K562 (cell line): ENCODE data around the gene CC2D1A. TPM values are rescaled to one million over a fixed set of nuclear protein-coding genes. Genes with fewer than 3 reads are reported as not detected.

Experiments used
- DACH1 ChIP-seq: fragments of 450-650 bp; IDR thresholded peaks from 2 replicates; pipeline ENCODE4 v1.6.1; 2018; ENCODE audit not compliant: partially characterized antibody
- POLR2G ChIP-seq: fragments of 200-400 bp; formaldehyde crosslinking; IDR thresholded peaks from 2 replicates; pipeline ENCODE4 v1.6.1; 2017; ENCODE audit warnings: low read depth, mild to moderate bottlenecking, antibody characterized with exemption, low read length, moderate library complexity
- PRPF4 ChIP-seq: fragments of 200-400 bp; formaldehyde crosslinking; IDR thresholded peaks from one replicate; pipeline ENCODE4 v1.6.1; 2017; ENCODE audit warnings: low read length, low read depth, mild to moderate bottlenecking; ENCODE audit not compliant: insufficient read depth, poor library complexity, severe bottlenecking
- RBFOX2 ChIP-seq: fragments of 200-400 bp; formaldehyde crosslinking; IDR thresholded peaks from 2 replicates; pipeline ENCODE4 v1.6.1; 2017; ENCODE audit warnings: low read depth, mild to moderate bottlenecking, low read length, moderate library complexity
- SNIP1 ChIP-seq: fragments of 450-650 bp; IDR thresholded peaks from 2 replicates; pipeline ENCODE4 v1.7.1; 2017; ENCODE audit warnings: low read depth, mild to moderate bottlenecking
- TAF1 ChIP-seq: IDR thresholded peaks from 2 replicates; pipeline ENCODE4 v1.6.1; 2011; ENCODE audit warnings: mild to moderate bottlenecking, low read length, moderate library complexity; ENCODE audit not compliant: insufficient read depth, control insufficient read depth, severe bottlenecking; ENCODE audit errors: extremely low read depth
- TRIM28 ChIP-seq: fragments of 450-650 bp; IDR thresholded peaks from 2 replicates; pipeline ENCODE4 v1.6.1; 2017
- XRCC3 ChIP-seq: fragments of 450-650 bp; IDR thresholded peaks from 2 replicates; pipeline ENCODE4 v1.6.1; 2017; ENCODE audit warnings: mild to moderate bottlenecking, moderate library complexity
- ZBTB40 ChIP-seq, 2 experiments: fragments of 450-650 bp in 1 of 2; sonication (generic) in 1 of 2; formaldehyde crosslinking in 1 of 2; IDR thresholded peaks; 2 replicates each; pipeline versions ENCODE4 v1.7.1 to v1.9.0; 2016 to 2022; ENCODE audit warnings: inconsistent platforms in 1 of 2, mild to moderate bottlenecking in 1 of 2, missing genetic modification reagents in 1 of 2
- ZNF766 ChIP-seq: fragments of 200-800 bp; sonication (Bioruptor generic); conservative IDR thresholded peaks from 2 replicates; pipeline ENCODE4 v1.6.1; 2016; ENCODE audit warnings: missing genetic modification characterization, missing compliant biosample characterization
- ZNF77 ChIP-seq: fragments of 250-450 bp; sonication (Bioruptor Pico); IDR thresholded peaks from 2 replicates; pipeline ENCODE4 v1.5.0; 2020
- polyA plus RNA-seq, 8 experiments: library from polyadenylated mRNA; depleted of rRNA in 4 of 8; stranded (reverse) in 5 of 8; unstranded in 3 of 8; fragments of >200 nt; fragmentation: Nextera tagmentation in 2 of 8; fragmentation: Illumina TruSeq in 1 of 8; extraction: Ambion mirVana in 2 of 8; extraction: Trizol in 1 of 8; gene quantifications; 2 replicates each; pipeline versions ENCODE4 v1.2.1 to v1.2.3, GENCODE V29; 2011 to 2014; ENCODE audit warnings: inconsistent platforms in 1 of 8, missing spikeins in 1 of 8
- total RNA-seq, 7 experiments: library from RNA; depleted of rRNA in 6 of 7; stranded (reverse); fragments of >200 nt in 6 of 7; fragmentation: Illumina TruSeq in 2 of 7; extraction: Trizol in 2 of 7; gene quantifications; 2 replicates each; pipeline versions ENCODE4 v1.2.1 to v1.2.3, GENCODE V29; 2011 to 2021; ENCODE audit warnings: low replicate concordance in 1 of 7
- TF ChIP-seq, protein P1 (sequence below): fragments of 250-450 bp; sonication (Bioruptor Pico); IDR thresholded peaks from 2 replicates; pipeline ENCODE4 v1.5.0; 2022; ENCODE audit warnings: mild to moderate bottlenecking
- TF ChIP-seq, protein P2 (sequence below): sonication (generic); formaldehyde crosslinking; IDR thresholded peaks from 2 replicates; pipeline ENCODE4 v1.8.1; 2023; ENCODE audit warnings: mild to moderate bottlenecking, missing genetic modification reagents

Gene CC2D1A
- total and polyA plus RNA-seq, 9 of the 15 experiments (the other 6 are each of a cell fraction or from before 2014, with no cell fraction given) = 0.32 to 31.0 (median 12.9) TPM

DNA sequence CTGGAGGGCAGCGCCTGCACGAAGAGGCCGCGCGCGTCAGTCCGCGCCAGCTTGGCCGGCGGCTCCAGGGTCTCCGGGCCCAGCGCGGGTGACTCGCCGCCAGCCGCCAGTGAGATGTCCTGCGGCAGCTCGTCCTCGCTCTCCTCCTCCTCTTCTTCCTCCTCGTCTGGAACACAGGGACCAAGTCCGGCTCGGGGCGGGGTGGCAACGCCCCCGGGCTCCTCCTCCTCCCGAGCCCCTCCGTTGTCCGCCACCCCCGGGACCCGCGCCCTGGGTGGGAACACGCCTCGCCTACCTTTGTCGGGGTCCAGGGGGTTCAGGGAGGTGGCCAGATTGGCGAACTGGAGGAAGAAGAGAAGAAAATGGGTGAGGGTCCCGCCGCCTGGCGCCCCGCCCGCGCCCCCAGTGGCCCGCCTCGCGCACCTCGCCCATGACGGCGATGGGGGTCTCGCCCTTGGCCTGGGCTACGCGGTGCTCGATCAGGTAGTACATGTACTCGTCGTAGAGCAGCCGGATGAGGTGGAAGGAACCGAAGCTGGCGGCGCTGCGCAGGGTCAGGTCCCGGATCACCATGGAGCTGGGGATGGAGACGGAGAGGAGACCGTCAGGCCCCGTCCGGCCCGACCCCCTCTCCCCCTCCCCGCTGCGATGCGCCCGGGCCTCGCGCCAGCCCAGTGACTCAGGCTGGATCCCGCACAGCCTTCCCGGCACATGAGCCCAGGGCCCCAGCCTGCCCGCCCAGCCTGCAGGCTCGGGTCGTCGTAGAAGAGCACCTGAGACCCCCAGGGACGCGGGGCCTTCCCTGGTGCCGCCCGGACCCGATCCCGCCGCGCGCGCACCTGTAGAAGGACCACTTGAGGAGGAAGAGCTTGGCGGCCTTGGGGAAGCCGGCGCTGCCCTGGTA is 57.0 kb downstream of the CC2D1A start (continued):
- TF ChIP-seq, protein P1, sequence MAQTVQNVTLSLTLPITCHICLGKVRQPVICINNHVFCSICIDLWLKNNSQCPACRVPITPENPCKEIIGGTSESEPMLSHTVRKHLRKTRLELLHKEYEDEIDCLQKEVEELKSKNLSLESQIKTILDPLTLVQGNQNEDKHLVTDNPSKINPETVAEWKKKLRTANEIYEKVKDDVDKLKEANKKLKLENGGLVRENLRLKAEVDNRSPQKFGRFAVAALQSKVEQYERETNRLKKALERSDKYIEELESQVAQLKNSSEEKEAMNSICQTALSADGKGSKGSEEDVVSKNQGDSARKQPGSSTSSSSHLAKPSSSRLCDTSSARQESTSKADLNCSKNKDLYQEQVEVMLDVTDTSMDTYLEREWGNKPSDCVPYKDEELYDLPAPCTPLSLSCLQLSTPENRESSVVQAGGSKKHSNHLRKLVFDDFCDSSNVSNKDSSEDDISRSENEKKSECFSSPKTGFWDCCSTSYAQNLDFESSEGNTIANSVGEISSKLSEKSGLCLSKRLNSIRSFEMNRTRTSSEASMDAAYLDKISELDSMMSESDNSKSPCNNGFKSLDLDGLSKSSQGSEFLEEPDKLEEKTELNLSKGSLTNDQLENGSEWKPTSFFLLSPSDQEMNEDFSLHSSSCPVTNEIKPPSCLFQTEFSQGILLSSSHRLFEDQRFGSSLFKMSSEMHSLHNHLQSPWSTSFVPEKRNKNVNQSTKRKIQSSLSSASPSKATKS (CRISPR knock-in tag) = no peak
- TF ChIP-seq, protein P2, sequence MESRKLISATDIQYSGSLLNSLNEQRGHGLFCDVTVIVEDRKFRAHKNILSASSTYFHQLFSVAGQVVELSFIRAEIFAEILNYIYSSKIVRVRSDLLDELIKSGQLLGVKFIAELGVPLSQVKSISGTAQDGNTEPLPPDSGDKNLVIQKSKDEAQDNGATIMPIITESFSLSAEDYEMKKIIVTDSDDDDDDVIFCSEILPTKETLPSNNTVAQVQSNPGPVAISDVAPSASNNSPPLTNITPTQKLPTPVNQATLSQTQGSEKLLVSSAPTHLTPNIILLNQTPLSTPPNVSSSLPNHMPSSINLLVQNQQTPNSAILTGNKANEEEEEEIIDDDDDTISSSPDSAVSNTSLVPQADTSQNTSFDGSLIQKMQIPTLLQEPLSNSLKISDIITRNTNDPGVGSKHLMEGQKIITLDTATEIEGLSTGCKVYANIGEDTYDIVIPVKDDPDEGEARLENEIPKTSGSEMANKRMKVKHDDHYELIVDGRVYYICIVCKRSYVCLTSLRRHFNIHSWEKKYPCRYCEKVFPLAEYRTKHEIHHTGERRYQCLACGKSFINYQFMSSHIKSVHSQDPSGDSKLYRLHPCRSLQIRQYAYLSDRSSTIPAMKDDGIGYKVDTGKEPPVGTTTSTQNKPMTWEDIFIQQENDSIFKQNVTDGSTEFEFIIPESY (CRISPR knock-in tag) = peak; percentile 86; the same call in 1 of the 2 replicates
- TF ChIP-seq DACH1 (no peak), TAF1 (no peak), ZBTB40 (IDR thresholded peaks at IDR 0.05) (no peak), ZBTB40 (CRISPR knock-in tag; IDR thresholded peaks at IDR 0.05) (no peak), TRIM28 (no peak), PRPF4 (peak; percentile 31), RBFOX2 (peak; percentile 33; the same call in 1 of the 2 replicates), ZNF77 (CRISPR knock-in tag) (no peak), SNIP1 (no peak), POLR2G (peak; percentile 71; the same call in 1 of the 2 replicates), ZNF766 (no peak), XRCC3 (no peak)
